K562 (cell line): ENCODE measurements around the gene YBX2. TPM values are rescaled to one million over a fixed set of nuclear protein-coding genes. Genes with fewer than 3 reads are reported as not detected.

Experiments used
- CBX5 ChIP-seq: IDR thresholded peaks from 2 replicates; pipeline ENCODE4 v1.6.1; 2014; ENCODE audit warnings: low read depth, borderline replicate concordance
- CREM ChIP-seq: IDR thresholded peaks from 2 replicates; pipeline ENCODE4 v1.6.1; 2014; ENCODE audit warnings: antibody characterized with exemption, low read depth
- FOS ChIP-seq: IDR thresholded peaks from 3 replicates; pipeline ENCODE4 v1.6.1; 2011; ENCODE audit not compliant: insufficient read length; ENCODE audit errors: extremely low read depth
- FOXK1 ChIP-seq: sonication (generic); formaldehyde crosslinking; IDR thresholded peaks from 2 replicates; pipeline ENCODE4 v1.8.0; 2022; ENCODE audit warnings: missing genetic modification reagents, mild to moderate bottlenecking, borderline replicate concordance
- HDAC8 ChIP-seq: fragments of 450-650 bp; IDR thresholded peaks from 2 replicates; pipeline ENCODE4 v1.6.1; 2016; ENCODE audit warnings: mild to moderate bottlenecking, missing genetic modification characterization, moderate library complexity, missing compliant biosample characterization
- HNRNPUL1 ChIP-seq: fragments of 200-400 bp; formaldehyde crosslinking; IDR thresholded peaks from 2 replicates; pipeline ENCODE4 v1.6.1; 2017; ENCODE audit warnings: low read length
- JUNB ChIP-seq: fragments of 450-650 bp; formaldehyde crosslinking; conservative IDR thresholded peaks from 2 replicates; pipeline ENCODE4 v1.4.0; 2020; ENCODE audit warnings: mild to moderate bottlenecking
- JUND ChIP-seq, 2 experiments: IDR thresholded peaks; 2 replicates in 1 of 2; 3 replicates in 1 of 2; pipeline ENCODE4 v1.6.1; 2011; ENCODE audit warnings: borderline replicate concordance in 2 of 2, low read depth in 2 of 2, low read length in 2 of 2, improper control_type of control experiment in 1 of 2, missing biosample characterization in 1 of 2, missing genetic modification characterization in 1 of 2, missing genetic modification reagents in 1 of 2
- L3MBTL2 ChIP-seq: fragments of 450-650 bp; IDR thresholded peaks from 2 replicates; pipeline ENCODE4 v1.6.1; 2016; ENCODE audit warnings: mild to moderate bottlenecking, moderate library complexity
- MCM2 ChIP-seq: fragments of 450-650 bp; IDR thresholded peaks from 2 replicates; pipeline ENCODE4 v1.6.1; 2017; ENCODE audit warnings: low read depth, mild to moderate bottlenecking
- MCM5 ChIP-seq: fragments of 450-650 bp; IDR thresholded peaks from 2 replicates; pipeline ENCODE4 v1.6.1; 2016; ENCODE audit warnings: low read depth
- MED1 ChIP-seq: sonication (generic); formaldehyde crosslinking; IDR thresholded peaks from 2 replicates; pipeline ENCODE4 v1.8.1; 2023; ENCODE audit warnings: missing genetic modification reagents, borderline replicate concordance
- MTA3 ChIP-seq: fragments of 450-650 bp; formaldehyde crosslinking; IDR thresholded peaks from 2 replicates; pipeline ENCODE4 v1.6.1; 2017; ENCODE audit warnings: mild to moderate bottlenecking, borderline replicate concordance
- NFXL1 ChIP-seq: fragments of 450-650 bp; formaldehyde crosslinking; IDR thresholded peaks from 2 replicates; pipeline ENCODE4 v1.4.0; 2021; ENCODE audit warnings: mild to moderate bottlenecking
- NR1H2 ChIP-seq: sonication (generic); formaldehyde crosslinking; IDR thresholded peaks from 2 replicates; pipeline ENCODE4 v1.4.0; 2020; ENCODE audit warnings: mild to moderate bottlenecking, missing genetic modification reagents
- POLR2G ChIP-seq: fragments of 200-400 bp; formaldehyde crosslinking; IDR thresholded peaks from 2 replicates; pipeline ENCODE4 v1.6.1; 2017; ENCODE audit warnings: low read depth, mild to moderate bottlenecking, antibody characterized with exemption, low read length, moderate library complexity
- PRPF4 ChIP-seq: fragments of 200-400 bp; formaldehyde crosslinking; IDR thresholded peaks from one replicate; pipeline ENCODE4 v1.6.1; 2017; ENCODE audit warnings: low read length, low read depth, mild to moderate bottlenecking; ENCODE audit not compliant: insufficient read depth, poor library complexity, severe bottlenecking
- PYGO2 ChIP-seq: fragments of 450-650 bp; IDR thresholded peaks from 2 replicates; pipeline ENCODE4 v1.6.1; 2016; ENCODE audit warnings: mild to moderate bottlenecking, missing genetic modification characterization, moderate library complexity, missing compliant biosample characterization
- SMAD4 ChIP-seq: fragments of 250-450 bp; sonication (Bioruptor Pico); conservative IDR thresholded peaks from 2 replicates; pipeline ENCODE4 v1.8.0; 2021; ENCODE audit warnings: inconsistent platforms, mild to moderate bottlenecking, moderate library complexity
- TAF15 ChIP-seq: fragments of 200-400 bp; formaldehyde crosslinking; IDR thresholded peaks from 2 replicates; pipeline ENCODE4 v1.6.1; 2017; ENCODE audit warnings: mild to moderate bottlenecking, low read depth, low read length, moderate library complexity
- TGIF2 ChIP-seq: sonication (generic); formaldehyde crosslinking; IDR thresholded peaks from 2 replicates; pipeline ENCODE4 v1.8.1; 2022; ENCODE audit warnings: mild to moderate bottlenecking, missing genetic modification reagents, moderate library complexity
- ZNF778 ChIP-seq: fragments of 450-650 bp; formaldehyde crosslinking; IDR thresholded peaks from 2 replicates; pipeline ENCODE4 v1.4.0; 2020; ENCODE audit warnings: mild to moderate bottlenecking, moderate library complexity
- polyA plus RNA-seq, 8 experiments: library from polyadenylated mRNA; depleted of rRNA in 4 of 8; stranded (reverse) in 5 of 8; unstranded in 3 of 8; fragments of >200 nt; fragmentation: Nextera tagmentation in 2 of 8; fragmentation: Illumina TruSeq in 1 of 8; extraction: Ambion mirVana in 2 of 8; extraction: Trizol in 1 of 8; gene quantifications; 2 replicates each; pipeline versions ENCODE4 v1.2.1 to v1.2.3, GENCODE V29; 2011 to 2014; ENCODE audit warnings: inconsistent platforms in 1 of 8, missing spikeins in 1 of 8
- total RNA-seq, 7 experiments: library from RNA; depleted of rRNA in 6 of 7; stranded (reverse); fragments of >200 nt in 6 of 7; fragmentation: Illumina TruSeq in 2 of 7; extraction: Trizol in 2 of 7; gene quantifications; 2 replicates each; pipeline versions ENCODE4 v1.2.1 to v1.2.3, GENCODE V29; 2011 to 2021; ENCODE audit warnings: low replicate concordance in 1 of 7

YBX2 gene
- total and polyA plus RNA-seq, 9 of the 15 experiments (the other 6 are each of a cell fraction or from before 2014, with no cell fraction given): 0.03 to 0.59 (median 0.27) TPM; not detected in 6

- TF ChIP-seq TGIF2 (CRISPR knock-in tag) (no peak), NR1H2 (no peak), L3MBTL2 (no peak), MTA3 (no peak), POLR2G (peak; percentile 50), SMAD4 (no peak), MCM5 (no peak), HNRNPUL1 (no peak), JUNB (CRISPR knock-in tag) (no peak), HDAC8 (tag) (no peak), PRPF4 (no peak), CBX5 (no peak), CREM (no peak), FOS (no peak), MED1 (CRISPR knock-in tag) (no peak), NFXL1 (CRISPR knock-in tag) (no peak), TAF15 (no peak), PYGO2 (no peak), MCM2 (no peak), FOXK1 (CRISPR knock-in tag) (no peak), JUND (IDR thresholded peaks at IDR 0.05; ENCODE audit: borderline replicate concordance, low read depth, low read length) (no peak), JUND (tag; IDR thresholded peaks at IDR 0.05; ENCODE audit: borderline replicate concordance, low read depth, low read length) (no peak), ZNF778 (no peak)
- TF ChIP-seq, all 486 proteins: peak for 4
Observed at GRCh38 chr17:7262192-7262934, 32.1 kb downstream of the YBX2 start, which contains the start of gene CLDN7 (continued).
